K562 (cell line): ENCODE data around the gene CAPZA1. TPM values are rescaled to one million over a fixed set of nuclear protein-coding genes. Genes with fewer than 3 reads are reported as not detected.

Experiments used
- AFF1 ChIP-seq, 2 experiments: fragments of 450-650 bp; IDR thresholded peaks; 2 replicates each; pipeline ENCODE4 v1.6.1; 2018; ENCODE audit warnings: mild to moderate bottlenecking in 2 of 2, low read depth in 1 of 2; ENCODE audit not compliant: partially characterized antibody in 2 of 2
- CBFA2T3 ChIP-seq: fragments of 450-650 bp; IDR thresholded peaks from 2 replicates; pipeline ENCODE4 v1.6.1; 2017
- CHD7 ChIP-seq: fragments of 200-600 bp; sonication (generic); IDR thresholded peaks from one replicate; pipeline ENCODE4 v1.6.1; 2012; ENCODE audit warnings: mild to moderate bottlenecking, low read depth, low read length, inconsistent platforms
- EZH2 ChIP-seq: IDR thresholded peaks from 2 replicates; pipeline ENCODE4 v1.6.1; 2012; ENCODE audit warnings: low read depth, mild to moderate bottlenecking, inconsistent platforms, low read length, borderline replicate concordance
- ILK ChIP-seq: fragments of 450-650 bp; IDR thresholded peaks from 2 replicates; pipeline ENCODE4 v1.6.1; 2016; ENCODE audit warnings: missing genetic modification characterization, low read depth, mild to moderate bottlenecking, missing compliant biosample characterization, moderate library complexity, borderline replicate concordance
- PTRF ChIP-seq: fragments of 450-650 bp; IDR thresholded peaks from 2 replicates; pipeline ENCODE4 v1.6.1; 2016; ENCODE audit warnings: mild to moderate bottlenecking, missing genetic modification characterization, missing compliant biosample characterization
- SRSF9 ChIP-seq: fragments of 200-400 bp; formaldehyde crosslinking; IDR thresholded peaks from 2 replicates; pipeline ENCODE4 v1.6.1; 2017; ENCODE audit warnings: low read depth, low read length, borderline replicate concordance
- STAG1 ChIP-seq: sonication (generic); formaldehyde crosslinking; IDR thresholded peaks from 2 replicates; pipeline ENCODE4 v1.5.0; 2020; ENCODE audit warnings: missing genetic modification reagents, borderline replicate concordance
- ZNF277 ChIP-seq: fragments of 250-450 bp; sonication (Bioruptor Pico); IDR thresholded peaks from 2 replicates; pipeline ENCODE4 v1.8.0; 2022; ENCODE audit warnings: inconsistent platforms, mild to moderate bottlenecking, moderate library complexity, borderline replicate concordance
- ZNF316 ChIP-seq: fragments of 450-650 bp; IDR thresholded peaks from 2 replicates; pipeline ENCODE4 v1.6.1; 2016
- polyA plus RNA-seq, 8 experiments: library from polyadenylated mRNA; depleted of rRNA in 4 of 8; stranded (reverse) in 5 of 8; unstranded in 3 of 8; fragments of >200 nt; fragmentation: Nextera tagmentation in 2 of 8; fragmentation: Illumina TruSeq in 1 of 8; extraction: Ambion mirVana in 2 of 8; extraction: Trizol in 1 of 8; gene quantifications; 2 replicates each; pipeline versions ENCODE4 v1.2.1 to v1.2.3, GENCODE V29; 2011 to 2014; ENCODE audit warnings: inconsistent platforms in 1 of 8, missing spikeins in 1 of 8
- total RNA-seq, 7 experiments: library from RNA; depleted of rRNA in 6 of 7; stranded (reverse); fragments of >200 nt in 6 of 7; fragmentation: Illumina TruSeq in 2 of 7; extraction: Trizol in 2 of 7; gene quantifications; 2 replicates each; pipeline versions ENCODE4 v1.2.1 to v1.2.3, GENCODE V29; 2011 to 2021; ENCODE audit warnings: low replicate concordance in 1 of 7
- TF ChIP-seq, protein P1 (sequence below): fragments of 250-450 bp; sonication (Bioruptor Pico); IDR thresholded peaks from 2 replicates; pipeline ENCODE4 v1.8.0; 2022; ENCODE audit warnings: moderate library complexity, mild to moderate bottlenecking, inconsistent platforms

CAPZA1 gene
- total and polyA plus RNA-seq, 9 of the 15 experiments (the other 6 are each of a cell fraction or from before 2014, with no cell fraction given) = 237 to 1,020 (median 306) TPM

DNA sequence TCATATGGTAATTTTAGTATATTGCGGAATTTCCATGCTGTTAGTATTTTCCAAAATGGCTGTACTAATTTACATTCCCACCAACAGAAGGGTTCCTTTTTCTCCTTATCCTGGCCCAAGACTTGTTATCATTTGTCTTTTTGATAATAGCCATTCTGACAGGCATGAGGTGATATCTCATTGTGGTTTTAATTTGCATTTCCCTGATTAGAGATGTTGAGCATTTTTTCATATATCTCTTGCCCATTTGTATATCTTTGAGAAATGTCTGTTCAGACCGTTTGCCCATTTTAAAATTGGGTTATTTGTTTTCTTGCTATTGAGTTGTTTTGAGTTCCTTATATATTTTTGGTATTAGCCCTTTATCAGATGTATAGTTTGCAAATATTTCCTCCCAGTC is 14.0 kb downstream of the CAPZA1 start (continued):
- no peak for TF ChIP-seq PTRF (tag)
- TF ChIP-seq, protein P1, sequence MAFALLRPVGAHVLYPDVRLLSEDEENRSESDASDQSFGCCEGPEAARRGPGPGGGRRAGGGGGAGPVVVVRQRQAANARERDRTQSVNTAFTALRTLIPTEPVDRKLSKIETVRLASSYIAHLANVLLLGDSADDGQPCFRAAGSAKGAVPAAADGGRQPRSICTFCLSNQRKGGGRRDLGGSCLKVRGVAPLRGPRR = no peak
- peak; percentile 49; the same call in 1 of the 2 replicates for TF ChIP-seq CBFA2T3
- TF ChIP-seq EZH2 = no peak
- TF ChIP-seq STAG1 (CRISPR knock-in tag) = no peak
- TF ChIP-seq ZNF277 (CRISPR knock-in tag) = no peak
- TF ChIP-seq ZNF316 = no peak
- peak in 1 of 2 experiments; percentile 98 for TF ChIP-seq AFF1 (IDR thresholded peaks at IDR 0.05; ENCODE audit: low read depth in 1 of 2, partially characterized antibody in 2 of 2)
- TF ChIP-seq ILK (tag) = no peak
- TF ChIP-seq CHD7 = no peak
- TF ChIP-seq SRSF9 = no peak
